GM21447 (cell line): ENCODE data around the gene KCNIP4.

Experiments
- ATAC-seq: cut with Tn5 transposase; IDR thresholded peaks from one replicate; pipeline ENCODE4 v1.9.1; 2021; ENCODE audit not compliant: unreplicated experiment

Gene KCNIP4

GRCh38 chr4:21113496-21114223 is 834.9 kb downstream of the KCNIP4 start:
- ATAC-seq = no peak

- no peak for ATAC-seq
These were observed 845.9 kb downstream of the KCNIP4 start for GRCh38 chr4:21102667-21103066.

GRCh38 chr4:21097865-21098264 is 850.7 kb downstream of the KCNIP4 start:
- no peak for ATAC-seq

- ATAC-seq = no peak
These were observed 851.5 kb downstream of the KCNIP4 start for GRCh38 chr4:21097026-21097425.

GRCh38 chr4:21092531-21092930 is 856.0 kb downstream of the KCNIP4 start:
- ATAC-seq = no peak

- ATAC-seq = no peak
These were observed 858.4 kb downstream of the KCNIP4 start for GRCh38 chr4:21090094-21090666.

- ATAC-seq = no peak
These were observed 865.2 kb downstream of the KCNIP4 start for GRCh38 chr4:21083413-21083812.

GRCh38 chr4:21077967-21078366 is 870.6 kb downstream of the KCNIP4 start:
- ATAC-seq = no peak

GRCh38 chr4:21067351-21067750 is 881.2 kb downstream of the KCNIP4 start:
- no peak for ATAC-seq

- no peak for ATAC-seq
These were observed 886.7 kb downstream of the KCNIP4 start for GRCh38 chr4:21061902-21062301.

GRCh38 chr4:21046141-21046540 is 902.4 kb downstream of the KCNIP4 start:
- no peak for ATAC-seq

GRCh38 chr4:21045119-21045518 is 903.5 kb downstream of the KCNIP4 start:
- ATAC-seq = no peak

GRCh38 chr4:21041708-21042107 is 906.9 kb downstream of the KCNIP4 start:
- no peak for ATAC-seq

GRCh38 chr4:21034728-21035127 is 913.8 kb downstream of the KCNIP4 start:
- no peak for ATAC-seq

GRCh38 chr4:21032089-21032645 is 916.4 kb downstream of the KCNIP4 start:
- no peak for ATAC-seq

- no peak for ATAC-seq
These were observed 929.8 kb downstream of the KCNIP4 start for GRCh38 chr4:21018817-21019216.

- ATAC-seq = no peak
These were observed 935.1 kb downstream of the KCNIP4 start for GRCh38 chr4:21013501-21013900.

GRCh38 chr4:21012851-21013331 is 935.7 kb downstream of the KCNIP4 start:
- no peak for ATAC-seq

GRCh38 chr4:21011106-21011505 is 937.5 kb downstream of the KCNIP4 start:
- no peak for ATAC-seq

GRCh38 chr4:21009956-21010355 is 938.6 kb downstream of the KCNIP4 start:
- no peak for ATAC-seq

GRCh38 chr4:21005647-21006046 is 942.9 kb downstream of the KCNIP4 start:
- ATAC-seq = no peak

GRCh38 chr4:21002976-21003375 is 945.6 kb downstream of the KCNIP4 start:
- no peak for ATAC-seq
